Activated CD4-positive, CD25-positive, alpha-beta regulatory T cell treated with anti-CD3 and anti-CD28 coated beads, Interleukin-2, amount 50 U/mL, for 72 hours (primary cell): ENCODE results near the gene TIMP3.
"Not testable (repeated sequence)": the region's sequence is repeated elsewhere in the genome, so short reads cannot be mapped to it uniquely, and the experiment has no call there.

ENCODE experiments used
- DNase-seq: peaks from one replicate; pipeline ENCODE4 v3.0.0; 2021

TIMP3 gene

GRCh38 chr22:32858121-32858703, 56.7 kb downstream of the TIMP3 start:
- DNase-seq, result no peak

- DNase-seq, result no peak
Measured at GRCh38 chr22:32858957-32859356, 57.5 kb downstream of the TIMP3 start.

GRCh38 chr22:32859743-32860142, 58.2 kb downstream of the TIMP3 start:
- no peak for DNase-seq

- DNase-seq, result no peak
Measured at GRCh38 chr22:32861330-32861729, 59.8 kb downstream of the TIMP3 start.

- DNase-seq, result no peak
Measured at GRCh38 chr22:32862083-32862482, 60.6 kb downstream of the TIMP3 start.

- DNase-seq, result no peak
Measured at GRCh38 chr22:32862936-32863661, 61.6 kb downstream of the TIMP3 start.

GRCh38 chr22:32864041-32864440, 62.5 kb downstream of the TIMP3 start:
- no peak for DNase-seq

GRCh38 chr22:32864596-32864995, 63.1 kb downstream of the TIMP3 start:
- no peak for DNase-seq

GRCh38 chr22:32866953-32867352, 65.4 kb downstream of the TIMP3 start:
- DNase-seq, result no peak

- DNase-seq, result no peak
Measured at GRCh38 chr22:32868946-32869345, 67.4 kb downstream of the TIMP3 start.

GRCh38 chr22:32870474-32870873, 69.0 kb downstream of the TIMP3 start:
- DNase-seq, result no peak

GRCh38 chr22:32873604-32874003, 72.1 kb downstream of the TIMP3 start:
- not testable (repeated sequence) for DNase-seq

GRCh38 chr22:32874385-32874784, 72.9 kb downstream of the TIMP3 start:
- no peak for DNase-seq

- DNase-seq, result no peak
Measured at GRCh38 chr22:32874976-32875375, 73.5 kb downstream of the TIMP3 start.

GRCh38 chr22:32876516-32876915, 75.0 kb downstream of the TIMP3 start:
- DNase-seq, result no peak

- no peak for DNase-seq
Measured at GRCh38 chr22:32877196-32877595, 75.7 kb downstream of the TIMP3 start.

GRCh38 chr22:32879550-32879949, 78.0 kb downstream of the TIMP3 start:
- DNase-seq, result no peak

GRCh38 chr22:32880061-32880460, 78.6 kb downstream of the TIMP3 start:
- DNase-seq, result no peak

GRCh38 chr22:32880505-32880892, 79.0 kb downstream of the TIMP3 start:
- no peak for DNase-seq

GRCh38 chr22:32880893-32881596, 79.5 kb downstream of the TIMP3 start:
- DNase-seq, result no peak

- DNase-seq, result no peak
Measured at GRCh38 chr22:32882360-32882755, 80.9 kb downstream of the TIMP3 start.

- DNase-seq, result no peak
Measured at GRCh38 chr22:32882774-32883530, 81.4 kb downstream of the TIMP3 start.

GRCh38 chr22:32887324-32887980, 85.9 kb downstream of the TIMP3 start:
- no peak for DNase-seq
